K562 (cell line): ENCODE measurements around the gene DAZAP1. TPM values are rescaled to one million over a fixed set of nuclear protein-coding genes. Genes with fewer than 3 reads are reported as not detected.

Experiments
- BMI1 ChIP-seq: fragments of 150-350 bp; IDR thresholded peaks from 2 replicates; pipeline ENCODE4 v1.6.1; 2014; ENCODE audit warnings: low read length
- C11orf30 ChIP-seq: fragments of 450-650 bp; IDR thresholded peaks from 2 replicates; pipeline ENCODE4 v1.6.1; 2016; ENCODE audit warnings: low read depth, mild to moderate bottlenecking
- CGGBP1 ChIP-seq: fragments of 250-450 bp; sonication (Bioruptor Pico); IDR thresholded peaks from 2 replicates; pipeline ENCODE4 v1.9.0; 2021; ENCODE audit warnings: mild to moderate bottlenecking
- EP400 ChIP-seq: fragments of 450-650 bp; IDR thresholded peaks from 2 replicates; pipeline ENCODE4 v1.6.1; 2017; ENCODE audit warnings: antibody characterized with exemption, mild to moderate bottlenecking, moderate library complexity
- FOXK1 ChIP-seq: sonication (generic); formaldehyde crosslinking; IDR thresholded peaks from 2 replicates; pipeline ENCODE4 v1.8.0; 2022; ENCODE audit warnings: missing genetic modification reagents, mild to moderate bottlenecking, borderline replicate concordance
- FOXM1 ChIP-seq, 2 experiments: fragments of 450-650 bp in 1 of 2; sonication (generic) in 1 of 2; formaldehyde crosslinking in 1 of 2; IDR thresholded peaks; 2 replicates each; pipeline versions ENCODE4 v1.6.1 to v1.9.0; 2017 to 2022; ENCODE audit warnings: low read depth in 2 of 2, mild to moderate bottlenecking in 2 of 2, missing genetic modification reagents in 1 of 2, moderate library complexity in 1 of 2
- GTF2F1 ChIP-seq: IDR thresholded peaks from 2 replicates; pipeline ENCODE4 v1.6.1; 2011; ENCODE audit warnings: low read depth, low read length, improper control_type of control experiment
- HMG20B ChIP-seq: fragments of 250-450 bp; sonication (Bioruptor Pico); IDR thresholded peaks from 2 replicates; pipeline ENCODE4 v1.5.0; 2021; ENCODE audit warnings: mild to moderate bottlenecking
- KLF13 ChIP-seq: fragments of 450-650 bp; IDR thresholded peaks from 2 replicates; pipeline ENCODE4 v1.6.1; 2016; ENCODE audit warnings: missing genetic modification characterization, low read depth, mild to moderate bottlenecking, missing compliant biosample characterization, moderate library complexity, borderline replicate concordance
- MAX ChIP-seq: sonication (generic); formaldehyde crosslinking; IDR thresholded peaks from 2 replicates; pipeline ENCODE4 v1.9.0; 2022; ENCODE audit warnings: mild to moderate bottlenecking, missing genetic modification reagents
- MXI1 ChIP-seq: IDR thresholded peaks from 2 replicates; pipeline ENCODE4 v1.6.1; 2011; ENCODE audit warnings: low read depth, mild to moderate bottlenecking, improper control_type of control experiment, low read length
- PHB ChIP-seq: fragments of 250-450 bp; sonication (Bioruptor Pico); IDR thresholded peaks from 2 replicates; pipeline ENCODE4 v1.5.0; 2021
- PHTF2 ChIP-seq: fragments of 250-450 bp; sonication (Bioruptor Pico); IDR thresholded peaks from 2 replicates; pipeline ENCODE4 v1.5.0; 2021; ENCODE audit warnings: mild to moderate bottlenecking
- POLR2G ChIP-seq: fragments of 200-400 bp; formaldehyde crosslinking; IDR thresholded peaks from 2 replicates; pipeline ENCODE4 v1.6.1; 2017; ENCODE audit warnings: low read depth, mild to moderate bottlenecking, antibody characterized with exemption, low read length, moderate library complexity
- SETDB1 ChIP-seq: IDR thresholded peaks from one replicate; pipeline ENCODE4 v1.6.1; 2012; ENCODE audit warnings: low read length, control low read depth, inconsistent platforms
- SMARCE1 ChIP-seq: fragments of 450-650 bp; IDR thresholded peaks from 2 replicates; pipeline ENCODE4 v1.7.1; 2016; ENCODE audit warnings: mild to moderate bottlenecking
- SRSF7 ChIP-seq: fragments of 200-400 bp; formaldehyde crosslinking; optimal IDR thresholded peaks from 2 replicates; pipeline ENCODE3; 2017; ENCODE audit warnings: mild to moderate bottlenecking, low read depth, low read length
- TBP ChIP-seq: optimal IDR thresholded peaks from 2 replicates; pipeline ENCODE3; 2011; ENCODE audit warnings: low read depth, low read length, improper control_type of control experiment
- TEAD2 ChIP-seq: fragments of 450-650 bp; IDR thresholded peaks from 2 replicates; pipeline ENCODE4 v1.6.1; 2016; ENCODE audit warnings: missing genetic modification characterization, control low read depth, missing compliant biosample characterization
- TSC22D4 ChIP-seq: fragments of 450-650 bp; IDR thresholded peaks from 2 replicates; pipeline ENCODE4 v1.6.1; 2016; ENCODE audit warnings: missing genetic modification characterization, missing biosample characterization, control low read depth
- ZNF134 ChIP-seq: fragments of 250-450 bp; sonication (Bioruptor Pico); conservative IDR thresholded peaks from 2 replicates; pipeline ENCODE4 v1.4.0; 2020
- ZNF589 ChIP-seq: fragments of 200-800 bp; sonication (Bioruptor generic); IDR thresholded peaks from 2 replicates; pipeline ENCODE4 v1.6.1; 2016; ENCODE audit warnings: low read depth, missing genetic modification characterization, missing compliant biosample characterization
- ZNF79 ChIP-seq: fragments of 250-450 bp; sonication (Bioruptor Pico); IDR thresholded peaks from 2 replicates; pipeline ENCODE4 v1.4.0; 2020; ENCODE audit warnings: low read depth, mild to moderate bottlenecking, moderate library complexity
- polyA plus RNA-seq, 8 experiments: library from polyadenylated mRNA; depleted of rRNA in 4 of 8; stranded (reverse) in 5 of 8; unstranded in 3 of 8; fragments of >200 nt; fragmentation: Nextera tagmentation in 2 of 8; fragmentation: Illumina TruSeq in 1 of 8; extraction: Ambion mirVana in 2 of 8; extraction: Trizol in 1 of 8; gene quantifications; 2 replicates each; pipeline versions ENCODE4 v1.2.1 to v1.2.3, GENCODE V29; 2011 to 2014; ENCODE audit warnings: inconsistent platforms in 1 of 8, missing spikeins in 1 of 8
- total RNA-seq, 7 experiments: library from RNA; depleted of rRNA in 6 of 7; stranded (reverse); fragments of >200 nt in 6 of 7; fragmentation: Illumina TruSeq in 2 of 7; extraction: Trizol in 2 of 7; gene quantifications; 2 replicates each; pipeline versions ENCODE4 v1.2.1 to v1.2.3, GENCODE V29; 2011 to 2021; ENCODE audit warnings: low replicate concordance in 1 of 7
- TF ChIP-seq, protein P1 (sequence below): fragments of 450-650 bp; IDR thresholded peaks from 2 replicates; pipeline ENCODE4 v1.6.1; 2018; ENCODE audit not compliant: partially characterized antibody
- TF ChIP-seq, protein P2 (sequence below): fragments of 450-650 bp; formaldehyde crosslinking; IDR thresholded peaks from 2 replicates; pipeline ENCODE4 v1.4.0; 2022; ENCODE audit warnings: missing genetic modification characterization

Gene DAZAP1
- total and polyA plus RNA-seq, 9 of the 15 experiments (the other 6 are each of a cell fraction or from before 2014, with no cell fraction given), result 10.8 to 289 (median 142) TPM

GRCh38 chr19:1455336-1456120, 48.1 kb downstream of the DAZAP1 start (continued):
- TF ChIP-seq HMG20B (no peak), FOXM1 (IDR thresholded peaks at IDR 0.05; ENCODE audit: low read depth) (no peak), FOXM1 (CRISPR knock-in tag; IDR thresholded peaks at IDR 0.05; ENCODE audit: low read depth) (no peak; the same call in 1 of the 2 replicates), GTF2F1 (no peak), MAX (CRISPR knock-in tag) (peak; percentile 37; the same call in 1 of the 2 replicates), TBP (no peak), BMI1 (no peak), SRSF7 (no peak), PHTF2 (no peak), ZNF589 (no peak), ZNF79 (CRISPR knock-in tag) (no peak), SMARCE1 (no peak), CGGBP1 (CRISPR knock-in tag) (no peak), ZNF134 (CRISPR knock-in tag) (no peak), EP400 (no peak), KLF13 (tag) (no peak), C11orf30 (no peak), POLR2G (peak; percentile 88), MXI1 (no peak; the same call in 1 of the 2 replicates), FOXK1 (no peak), TSC22D4 (no peak), SETDB1 (no peak), TEAD2 (tag) (no peak), PHB (CRISPR knock-in tag) (no peak)
- TF ChIP-seq, protein P1, sequence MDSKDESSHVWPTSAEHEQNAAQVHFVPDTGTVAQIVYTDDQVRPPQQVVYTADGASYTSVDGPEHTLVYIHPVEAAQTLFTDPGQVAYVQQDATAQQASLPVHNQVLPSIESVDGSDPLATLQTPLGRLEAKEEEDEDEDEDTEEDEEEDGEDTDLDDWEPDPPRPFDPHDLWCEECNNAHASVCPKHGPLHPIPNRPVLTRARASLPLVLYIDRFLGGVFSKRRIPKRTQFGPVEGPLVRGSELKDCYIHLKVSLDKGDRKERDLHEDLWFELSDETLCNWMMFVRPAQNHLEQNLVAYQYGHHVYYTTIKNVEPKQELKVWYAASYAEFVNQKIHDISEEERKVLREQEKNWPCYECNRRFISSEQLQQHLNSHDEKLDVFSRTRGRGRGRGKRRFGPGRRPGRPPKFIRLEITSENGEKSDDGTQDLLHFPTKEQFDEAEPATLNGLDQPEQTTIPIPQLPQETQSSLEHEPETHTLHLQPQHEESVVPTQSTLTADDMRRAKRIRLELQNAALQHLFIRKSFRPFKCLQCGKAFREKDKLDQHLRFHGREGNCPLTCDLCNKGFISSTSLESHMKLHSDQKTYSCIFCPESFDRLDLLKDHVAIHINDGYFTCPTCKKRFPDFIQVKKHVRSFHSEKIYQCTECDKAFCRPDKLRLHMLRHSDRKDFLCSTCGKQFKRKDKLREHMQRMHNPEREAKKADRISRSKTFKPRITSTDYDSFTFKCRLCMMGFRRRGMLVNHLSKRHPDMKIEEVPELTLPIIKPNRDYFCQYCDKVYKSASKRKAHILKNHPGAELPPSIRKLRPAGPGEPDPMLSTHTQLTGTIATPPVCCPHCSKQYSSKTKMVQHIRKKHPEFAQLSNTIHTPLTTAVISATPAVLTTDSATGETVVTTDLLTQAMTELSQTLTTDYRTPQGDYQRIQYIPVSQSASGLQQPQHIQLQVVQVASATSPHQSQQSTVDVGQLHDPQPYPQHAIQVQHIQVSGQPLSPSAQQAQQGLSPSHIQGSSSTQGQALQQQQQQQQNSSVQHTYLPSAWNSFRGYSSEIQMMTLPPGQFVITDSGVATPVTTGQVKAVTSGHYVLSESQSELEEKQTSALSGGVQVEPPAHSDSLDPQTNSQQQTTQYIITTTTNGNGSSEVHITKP, result peak; percentile 5
- TF ChIP-seq, protein P2, sequence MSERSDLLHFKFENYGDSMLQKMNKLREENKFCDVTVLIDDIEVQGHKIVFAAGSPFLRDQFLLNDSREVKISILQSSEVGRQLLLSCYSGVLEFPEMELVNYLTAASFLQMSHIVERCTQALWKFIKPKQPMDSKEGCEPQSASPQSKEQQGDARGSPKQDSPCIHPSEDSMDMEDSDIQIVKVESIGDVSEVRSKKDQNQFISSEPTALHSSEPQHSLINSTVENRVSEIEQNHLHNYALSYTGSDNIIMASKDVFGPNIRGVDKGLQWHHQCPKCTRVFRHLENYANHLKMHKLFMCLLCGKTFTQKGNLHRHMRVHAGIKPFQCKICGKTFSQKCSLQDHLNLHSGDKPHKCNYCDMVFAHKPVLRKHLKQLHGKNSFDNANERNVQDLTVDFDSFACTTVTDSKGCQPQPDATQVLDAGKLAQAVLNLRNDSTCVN (CRISPR knock-in tag), result peak; percentile 68; the same call in 1 of the 2 replicates
